HCT116 (cell line): ENCODE measurements around the gene BRD7. TPM values are rescaled to one million over a fixed set of nuclear protein-coding genes. Genes with fewer than 3 reads are reported as not detected.

Source experiments
- ATAC-seq: fragments of 200-7000 bp; cut with Tn5 transposase; 2 replicates; pipeline ENCODE4 v1.9.1; 2020; ENCODE audit warnings: mild to moderate bottlenecking, moderate library complexity
- BruUV-seq: library from RNA; stranded (reverse); fragments of 400-500 nt; replicated peaks from 2 replicates; lab custom pipeline; 2021; lab: Mats Ljungman, UMichigan
- CTCF ChIA-PET: fragments of 300-600 bp; sonication (Branson Sonifier 250); formaldehyde crosslinking; loops from one replicate; lab custom pipeline; 2021; ENCODE audit warnings: antibody characterized with exemption; lab: Charles Lee
- POLR2A ChIA-PET: fragments of 300-600, 350-600 bp; sonication (Branson Sonifier 250); formaldehyde crosslinking; loops from one replicate; lab custom pipeline; 2021; ENCODE audit warnings: antibody characterized with exemption; lab: Charles Lee
- RAD21 ChIA-PET, 2 experiments: fragments of 300-600 bp; sonication (Branson Sonifier 250); formaldehyde crosslinking; loops; one replicate each; lab custom pipeline; 2023; ENCODE audit warnings: low total read pairs in 2 of 2; ENCODE audit not compliant: uncharacterized antibody in 2 of 2, unreplicated experiment in 2 of 2, low non-redundant PET in 1 of 2; lab: Charles Lee
- DNase-seq: peaks from one replicate; pipeline ENCODE4 v3.0.0-alpha.2; 2010; ENCODE audit warnings: low read depth, low spot score
- H2AFZ ChIP-seq: fragments of 200-600 bp; shearing (Covaris generic), sonication (generic); 2 replicates; pipeline ENCODE4 v1.6.1; 2017; ENCODE audit warnings: low read depth, mixed run types, mixed read lengths, antibody characterized with exemption, low read length; ENCODE audit not compliant: poor library complexity, severe bottlenecking
- H3K27ac ChIP-seq: 2 replicates; pipeline ENCODE4 v1.5.1; 2012; ENCODE audit warnings: low read depth, low read length
- H3K27me3 ChIP-seq: fragments of 200-600 bp; sonication (generic); 2 replicates; pipeline ENCODE4 v1.6.1; 2016; ENCODE audit warnings: mixed run types, low read length, mixed read lengths; ENCODE audit not compliant: insufficient read depth
- H3K36me3 ChIP-seq, 2 experiments: fragments of 200-500 bp in 1 of 2; fragments of 200-600 bp in 1 of 2; sonication (Bioruptor generic) in 1 of 2; sonication (generic) in 1 of 2; 2 replicates each; pipeline versions ENCODE4 v1.5.1 to v1.6.1; 2014 to 2016; ENCODE audit warnings: low read length in 2 of 2, inconsistent platforms in 1 of 2, mixed read lengths in 1 of 2, mixed run types in 1 of 2; ENCODE audit not compliant: insufficient read depth in 2 of 2, control insufficient read depth in 1 of 2
- H3K4me1 ChIP-seq, 2 experiments: fragments of 200-600 bp in 1 of 2; sonication (generic) in 1 of 2; 2 replicates each; pipeline versions ENCODE4 v1.5.1 to v1.6.1; 2012 to 2017; ENCODE audit warnings: low read length in 2 of 2, inconsistent platforms in 1 of 2, mild to moderate bottlenecking in 1 of 2, mixed read lengths in 1 of 2, mixed run types in 1 of 2, moderate library complexity in 1 of 2; ENCODE audit not compliant: insufficient read depth in 2 of 2, control insufficient read depth in 1 of 2
- H3K4me2 ChIP-seq: fragments of 200-600 bp; sonication (generic); 2 replicates; pipeline ENCODE4 v1.6.1; 2017; ENCODE audit warnings: mixed run types, low read length, mixed read lengths
- H3K4me3 ChIP-seq, 2 experiments: fragments of 200-600 bp in 1 of 2; sonication (generic) in 1 of 2; replicated peaks in 1 of 2; 2 replicates each; pipeline ENCODE4 v1.5.1; 2011 to 2016; ENCODE audit warnings: low read length in 2 of 2, control low read depth in 1 of 2, low read depth in 1 of 2, mild to moderate bottlenecking in 1 of 2, mixed read lengths in 1 of 2, mixed run types in 1 of 2
- H3K79me2 ChIP-seq: fragments of 200-600 bp; sonication (generic); 2 replicates; pipeline ENCODE4 v1.6.1; 2017; ENCODE audit warnings: mild to moderate bottlenecking, mixed run types, low read length, moderate library complexity, mixed read lengths; ENCODE audit not compliant: insufficient read depth
- H3K9ac ChIP-seq: fragments of 200-600 bp; sonication (generic); 2 replicates; pipeline ENCODE4 v1.6.1; 2016; ENCODE audit warnings: low read length, mixed read lengths
- H3K9me2 ChIP-seq: fragments of 200-600 bp; sonication (generic), shearing (Covaris generic); 2 replicates; pipeline ENCODE4 v1.6.1; 2017; ENCODE audit warnings: mixed run types, mild to moderate bottlenecking, moderate library complexity; ENCODE audit not compliant: insufficient read depth
- H3K9me3 ChIP-seq, 2 experiments: fragments of 200-500 bp in 1 of 2; fragments of 200-600 bp in 1 of 2; sonication (Bioruptor generic) in 1 of 2; sonication (generic) in 1 of 2; 2 replicates each; pipeline ENCODE4 v1.6.1; 2014 to 2017; ENCODE audit warnings: low read length in 2 of 2, mixed read lengths in 2 of 2, inconsistent platforms in 1 of 2, low read depth in 1 of 2, mild to moderate bottlenecking in 1 of 2, mixed run types in 1 of 2, moderate library complexity in 1 of 2; ENCODE audit not compliant: control insufficient read depth in 1 of 2, insufficient read depth in 1 of 2
- H4K20me1 ChIP-seq: fragments of 200-600 bp; sonication (generic), shearing (Covaris generic); 2 replicates; pipeline ENCODE4 v1.6.1; 2017; ENCODE audit warnings: mixed run types, mild to moderate bottlenecking, moderate library complexity; ENCODE audit not compliant: insufficient read depth
- CTCF ChIP-seq, 3 experiments: fragments of 200-600 bp in 1 of 3; sonication (generic) in 1 of 3; IDR thresholded peaks in 2 of 3; conservative IDR thresholded peaks in 1 of 3; 2 replicates each; pipeline ENCODE4 v1.5.1; 2012 to 2017; ENCODE audit warnings: low read depth in 2 of 3, low read length in 2 of 3, antibody characterized with exemption in 1 of 3, borderline replicate concordance in 1 of 3, control low read depth in 1 of 3, mild to moderate bottlenecking in 1 of 3, mixed read lengths in 1 of 3, mixed run types in 1 of 3, moderate library complexity in 1 of 3; ENCODE audit not compliant: insufficient read depth in 1 of 3
- EZH2 ChIP-seq: fragments of 200-600 bp; sonication (generic); IDR thresholded peaks from 2 replicates; pipeline ENCODE4 v1.6.1; 2017; ENCODE audit warnings: antibody characterized with exemption, mixed run types
- EZH2phosphoT487 ChIP-seq: fragments of 200-600 bp; IDR thresholded peaks from 2 replicates; pipeline ENCODE4 v1.6.1; 2018; ENCODE audit warnings: antibody characterized with exemption, borderline replicate concordance
- FOSL1 ChIP-seq: IDR thresholded peaks from 2 replicates; pipeline ENCODE4 v1.6.1; 2012; ENCODE audit warnings: low read depth
- JUND ChIP-seq: IDR thresholded peaks from 2 replicates; pipeline ENCODE4 v1.6.1; 2012
- MAX ChIP-seq: IDR thresholded peaks from 2 replicates; pipeline ENCODE4 v1.6.1; 2012
- SRF ChIP-seq: IDR thresholded peaks from 2 replicates; pipeline ENCODE4 v1.6.1; 2012; ENCODE audit warnings: low read depth
- intact Hi-C: fragments of 100-400 bp; cut with micrococcal nuclease; formaldehyde crosslinking; loops from 2 replicates; pipeline ENCODE4 v1.10.0; 2022
- total RNA-seq: library from RNA; stranded (reverse); gene quantifications from one replicate; pipeline ENCODE4 v1.2.1, GENCODE V29; 2021; ENCODE audit not compliant: unreplicated experiment

The BRD7 gene
- total RNA-seq, 1 experiment from 2014 or later: 85.4 TPM

- Histone ChIP-seq H3K4me3 (no peak overlapping the region), H3K9me3 (no peaks in the 10 kb centered on the region), H3K9ac (no peak overlapping the region), H3K9me2 (no peaks in the 10 kb centered on the region), H3K27ac (no peak overlapping the region), H3K36me3 (peaks cover 21 to 30% of the 10 kb centered on the region in 2 experiments; a peak in 3 of 4 replicates), H3K27me3 (no peaks in the 10 kb centered on the region), H3K79me2 (peaks cover 31% of the 10 kb centered on the region), H3K4me1 (peaks cover 0 to 19% of the 10 kb centered on the region in 2 experiments; a peak in 3 of 4 replicates), H4K20me1 (no peaks in the 10 kb centered on the region), H2AFZ (no peak overlapping the region), H3K4me2 (no peak overlapping the region)
- intact Hi-C loops: no loop called here
- ATAC-seq (no peak), DNase-seq (no peak)
- CTCF ChIA-PET: no interaction called here
- no TSS peak for BruUV-seq
- POLR2A ChIA-PET: no interaction called here
- TF ChIP-seq FOSL1 (no peak), EZH2phosphoT487 (no peak), MAX (no peak), EZH2 (no peak), SRF (no peak), CTCF (IDR thresholded peaks at IDR 0.05 in 2 of 3, conservative IDR thresholded peaks at IDR 0.05 in 1 of 3; ENCODE audit: borderline replicate concordance in 1 of 3, insufficient read depth in 1 of 3, low read depth in 2 of 3, low read length in 2 of 3) (no peak), JUND (no peak)
- RAD21 ChIA-PET: no interaction called here
Observed at GRCh38 chr16:50335196-50335958, 33.4 kb downstream of the BRD7 start.
